HG03442 (cell line): ENCODE measurements around the gene FRYL.
"Not testable (repeated sequence)": the region's sequence is repeated elsewhere in the genome, so short reads cannot be mapped to it uniquely, and the experiment has no call there.

ENCODE experiments used
- ATAC-seq: cut with Tn5 transposase; IDR thresholded peaks from one replicate; pipeline ENCODE4 v1.9.1; 2021; ENCODE audit warnings: mild to moderate bottlenecking, moderate library complexity; ENCODE audit not compliant: unreplicated experiment

Gene FRYL

GRCh38 chr4:48779998-48780864 is at the start of gene FRYL:
Gene FRYL, minus strand, starts transcription at chr4:48780279. Its CDS starts 145,869 bp downstream, at chr4:48634410.
- peak; percentile 88 for ATAC-seq

DNA sequence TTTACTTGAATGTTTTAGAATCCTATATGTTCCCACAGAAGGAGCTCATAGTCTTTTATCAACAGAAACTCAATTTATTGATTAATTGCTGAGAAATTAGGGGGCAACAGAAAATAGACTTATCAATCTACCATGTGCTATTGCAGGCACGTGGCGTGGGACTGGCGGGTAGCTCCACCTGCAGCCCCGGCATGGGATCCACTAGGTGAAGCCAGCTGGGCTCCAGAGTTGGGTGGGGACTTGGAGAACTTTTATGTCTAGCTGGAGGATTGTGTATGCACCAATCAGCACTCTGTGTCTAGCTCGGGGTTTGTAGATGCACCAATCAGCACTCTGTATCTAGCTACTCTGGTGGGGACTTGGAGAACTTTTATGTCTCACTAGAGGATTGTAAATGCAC is 47.5 kb upstream of the FRYL start:
- ATAC-seq: no peak

GRCh38 chr4:48821431-48821830 is 41.4 kb upstream of the FRYL start:
- ATAC-seq: not testable (repeated sequence)

- no peak for ATAC-seq
These were observed 36.9 kb upstream of the FRYL start for GRCh38 chr4:48816971-48817370.

GRCh38 chr4:48816297-48816696 is 36.2 kb upstream of the FRYL start:
- ATAC-seq: not testable (repeated sequence)

DNA sequence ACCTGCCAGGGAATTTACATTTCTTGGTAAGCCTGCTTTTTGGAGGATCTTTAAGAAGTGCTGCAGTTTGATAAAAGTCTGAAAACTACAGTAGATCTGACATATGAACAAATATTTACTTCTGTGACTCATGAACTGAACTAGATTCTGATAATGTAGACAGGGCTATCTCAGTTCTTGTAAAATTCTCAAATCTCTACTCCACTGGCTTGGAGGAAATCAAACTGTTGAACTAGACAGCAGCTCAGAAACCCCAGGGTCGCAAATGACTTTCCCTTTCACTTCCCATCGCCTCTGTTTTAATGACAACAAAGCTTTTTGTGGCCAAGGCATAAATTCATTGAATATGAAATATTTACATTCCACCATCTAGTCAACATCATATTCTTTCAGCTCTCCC is 35.4 kb upstream of the FRYL start:
- ATAC-seq: no peak

- ATAC-seq: peak; percentile 63
These were observed 33.9 kb upstream of the FRYL start for GRCh38 chr4:48813964-48814363.

DNA sequence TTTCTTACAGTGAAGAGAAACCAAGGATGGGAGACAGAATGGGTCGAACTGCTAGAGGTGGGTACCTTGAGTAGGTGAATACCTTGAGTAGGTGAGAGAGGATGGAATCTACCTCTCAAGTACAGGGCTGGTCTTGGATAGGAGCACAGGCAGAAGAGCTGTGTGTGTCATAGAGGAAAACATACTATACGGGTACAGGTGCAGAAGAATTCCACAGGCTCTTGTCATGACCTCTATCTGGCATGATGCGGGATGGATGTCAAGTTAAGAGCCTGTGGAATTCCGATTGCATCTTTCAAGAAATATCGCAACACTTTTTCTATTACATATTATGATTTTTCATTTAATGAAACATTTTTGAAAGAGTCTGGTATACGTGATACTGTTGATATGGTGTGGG is 32.8 kb upstream of the FRYL start:
- no peak for ATAC-seq

DNA sequence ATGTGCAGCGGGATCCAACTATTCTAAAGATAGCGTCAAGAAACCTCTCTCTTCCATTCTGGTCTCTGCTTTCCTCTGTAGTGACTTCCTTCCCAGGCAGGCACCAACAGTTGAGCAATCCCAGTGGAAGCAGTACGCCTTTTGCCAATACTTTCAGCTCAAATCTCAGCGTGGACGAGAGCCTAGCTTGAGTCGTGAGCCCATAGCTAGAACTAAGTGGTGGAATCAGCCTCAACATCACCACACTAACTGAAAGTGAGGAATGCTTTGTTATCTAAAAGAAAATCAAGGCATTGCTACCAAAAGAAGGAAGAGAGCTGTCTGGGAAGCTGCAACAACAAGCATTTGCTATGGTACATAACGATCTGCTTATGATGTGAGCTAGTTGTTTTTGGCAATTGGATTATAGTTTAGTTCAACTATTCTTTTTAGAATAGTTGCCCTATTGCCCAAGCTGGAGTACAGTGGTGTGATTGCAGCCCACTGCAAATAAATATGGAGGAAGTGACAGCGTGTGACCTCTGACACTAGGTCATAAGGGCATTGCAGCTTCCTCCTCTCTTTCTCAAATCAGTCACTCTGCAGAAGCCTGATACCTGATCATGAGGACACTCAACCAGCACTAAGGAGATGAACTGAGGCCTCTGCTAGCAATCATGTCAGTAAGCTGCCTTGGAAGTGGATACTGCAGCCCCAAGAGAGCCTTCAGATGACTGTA is 24.7 kb upstream of the FRYL start:
- no peak for ATAC-seq

DNA sequence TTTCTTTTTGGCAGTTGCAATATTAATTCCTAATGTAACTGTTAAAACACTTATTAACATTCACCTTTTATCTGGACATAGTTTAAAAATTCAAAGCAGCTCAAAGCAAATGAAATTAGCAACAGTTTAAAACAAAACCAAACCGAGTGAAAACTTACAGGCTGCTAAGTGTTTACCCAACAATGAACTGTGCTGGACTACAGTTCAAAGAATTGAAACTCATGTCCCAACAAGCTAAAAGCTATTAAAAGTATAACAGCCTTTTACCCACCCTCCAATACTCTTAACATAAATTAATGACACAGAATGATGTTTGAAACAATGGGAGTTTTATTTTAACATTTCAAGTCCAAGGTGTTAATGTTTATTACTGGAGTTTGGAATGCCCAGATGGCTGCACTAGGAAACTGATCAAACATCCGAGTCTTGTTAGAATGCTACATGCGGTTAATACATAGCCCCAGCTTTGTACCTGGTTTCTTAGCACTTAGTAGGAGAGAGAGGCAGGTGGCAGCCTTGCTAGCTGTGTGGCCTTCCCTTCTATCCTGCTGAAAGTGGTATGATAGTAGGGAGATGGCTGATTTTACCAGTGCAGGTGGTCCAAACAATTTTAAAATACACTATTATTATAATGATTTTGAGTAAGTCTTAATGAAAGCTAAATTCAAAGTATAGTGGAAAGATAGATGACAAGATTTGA is 21.1 kb upstream of the FRYL start:
- ATAC-seq: no peak

DNA sequence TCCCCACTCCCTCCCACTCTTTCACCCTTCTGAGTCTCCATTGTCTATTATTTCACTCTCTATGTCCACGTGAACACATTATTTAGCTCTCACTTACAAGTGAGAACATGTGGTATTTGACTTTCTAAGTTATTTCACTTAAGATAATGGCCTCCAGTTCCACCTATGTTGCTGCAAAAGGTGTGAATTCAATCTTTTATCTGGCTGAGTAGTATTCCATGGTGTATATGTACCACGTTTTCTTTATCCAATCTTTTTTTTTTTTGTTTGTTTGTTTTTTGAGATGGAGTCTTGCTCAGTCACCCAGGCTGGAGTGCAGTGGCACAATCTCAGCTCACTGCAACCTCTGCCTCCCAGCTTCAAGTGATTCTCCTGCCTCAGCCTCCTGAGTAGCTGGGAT is 20.1 kb upstream of the FRYL start:
- ATAC-seq: not testable (repeated sequence)

GRCh38 chr4:48799157-48799556 is 19.1 kb upstream of the FRYL start:
- ATAC-seq: peak; percentile 51

DNA sequence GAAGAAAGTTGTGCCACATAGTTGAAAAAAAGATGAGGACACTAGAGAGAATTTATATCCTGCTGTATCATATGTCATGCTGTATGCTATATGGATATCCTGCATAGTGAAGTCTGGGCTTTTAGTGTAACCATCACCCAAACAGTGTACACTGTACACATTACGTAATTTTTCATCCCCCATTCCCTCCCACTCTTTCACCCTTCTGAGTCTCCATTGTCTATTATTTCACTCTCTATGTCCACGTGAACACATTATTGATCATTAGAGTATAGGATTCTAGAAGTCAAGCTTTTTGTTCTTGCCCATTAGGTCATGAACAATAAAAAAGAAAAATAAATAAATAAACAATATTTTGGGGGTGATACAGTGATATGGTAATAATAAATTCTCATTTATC is 18.0 kb upstream of the FRYL start:
- no peak for ATAC-seq

DNA sequence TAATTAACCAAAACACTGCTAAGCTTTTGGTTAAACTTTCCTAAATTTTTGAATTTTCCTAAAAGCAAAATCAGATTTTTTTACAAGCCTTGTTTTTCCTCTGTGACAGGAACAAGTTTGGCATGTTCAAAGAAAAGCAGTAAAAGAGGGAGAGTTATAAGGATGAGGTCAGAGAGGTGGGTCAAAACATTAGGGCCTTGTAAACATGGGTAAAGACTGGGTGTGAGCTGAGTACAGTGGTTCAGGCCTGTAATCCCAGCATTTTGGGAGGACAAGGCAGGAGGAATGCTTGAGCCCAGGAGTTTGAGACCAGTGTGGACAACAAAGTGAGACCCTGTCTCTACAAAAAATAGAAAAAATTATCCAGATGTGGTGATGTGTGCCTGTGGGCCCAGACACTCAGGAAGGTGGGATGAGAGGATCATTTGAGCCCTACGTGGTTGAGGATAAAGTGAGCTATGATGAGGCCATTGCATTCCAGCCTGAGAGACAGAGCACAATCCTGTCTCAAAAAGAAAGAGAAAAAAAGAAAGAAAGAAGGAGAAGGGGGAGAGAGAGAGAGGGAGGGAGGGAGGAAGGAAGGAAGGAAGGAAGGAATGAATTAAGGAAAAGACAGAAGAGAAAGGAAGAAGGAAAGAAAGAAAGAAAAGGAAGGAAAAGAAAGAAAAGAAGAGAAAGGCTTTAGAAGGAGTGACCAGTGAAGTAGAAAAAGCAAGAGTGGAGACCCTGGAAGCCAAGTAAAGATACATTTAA is 17.0 kb upstream of the FRYL start:
- ATAC-seq: no peak

DNA sequence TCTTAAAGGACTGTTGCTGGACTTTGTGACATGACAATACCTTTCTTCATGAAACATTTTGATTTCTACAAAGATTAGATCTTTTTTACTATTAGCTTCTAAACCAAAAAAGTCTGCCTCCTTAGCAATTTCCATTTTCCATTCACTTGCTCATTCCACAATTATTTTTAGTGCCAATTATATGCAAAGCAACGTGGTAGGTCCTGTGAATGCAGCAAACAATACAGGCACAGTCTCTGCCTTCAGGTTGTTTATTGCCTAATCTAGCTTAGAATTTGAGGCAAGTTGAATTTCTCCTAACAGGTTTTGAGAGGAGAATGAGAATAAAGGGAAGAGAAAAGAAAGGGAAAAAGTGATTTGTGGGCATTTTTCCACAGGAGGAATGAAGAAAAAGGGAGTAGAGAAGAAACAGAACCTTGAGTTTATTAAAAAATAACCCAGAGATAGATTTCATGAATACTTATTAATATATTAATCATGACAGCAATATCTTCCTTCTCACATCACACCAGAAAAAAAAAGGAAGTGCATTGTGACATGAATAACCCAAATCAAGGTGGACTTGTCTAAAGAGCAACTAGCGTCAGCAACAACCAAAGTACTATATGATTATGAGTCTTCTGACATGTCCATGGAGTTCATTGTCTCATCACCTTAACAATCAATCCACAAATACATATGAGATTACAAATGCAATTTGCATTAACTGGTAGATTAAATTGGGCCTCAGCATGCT is 16.3 kb upstream of the FRYL start:
- ATAC-seq: no peak

- no peak for ATAC-seq
These were observed 15.0 kb upstream of the FRYL start for GRCh38 chr4:48795108-48795507.

- ATAC-seq: peak; percentile 48
These were observed 12.4 kb upstream of the FRYL start for GRCh38 chr4:48792348-48793006.

DNA sequence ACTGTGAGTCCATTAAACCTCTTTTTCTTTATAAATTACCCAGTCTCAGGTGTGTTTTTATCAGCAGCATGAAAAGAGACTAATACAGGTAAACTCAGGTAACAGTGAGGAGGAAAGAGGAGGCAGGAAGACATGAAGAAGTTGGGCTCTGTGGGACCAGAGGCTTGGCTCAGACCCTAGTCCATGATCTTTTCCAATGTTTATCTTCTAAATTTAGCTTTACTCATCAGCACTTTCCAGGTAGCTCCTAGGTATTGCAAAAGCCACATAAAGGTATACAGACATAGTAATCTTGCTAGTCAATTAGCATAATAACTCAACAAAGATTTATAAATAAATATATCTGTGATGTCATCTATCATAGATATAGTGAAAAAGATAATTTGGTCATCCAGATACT is 11.2 kb upstream of the FRYL start:
- no peak for ATAC-seq

- no peak for ATAC-seq
These were observed 10.5 kb upstream of the FRYL start for GRCh38 chr4:48790561-48790960.

- ATAC-seq: no peak
These were observed 7.0 kb upstream of the FRYL start for GRCh38 chr4:48787056-48787455.
